Parathyroid adenoma (tissue), 2 donors: ENCODE data around the gene NIN.
A peak's percentile ranks its signal among the peaks of the same experiment; 100 is the strongest.

ENCODE experiments used
- H2AFZ ChIP-seq: fragments of 300-600 bp; sonication (generic); one replicate; pipeline ENCODE4 v1.7.0; 2017; ENCODE audit warnings: antibody characterized with exemption, mild to moderate bottlenecking
- H3K27ac ChIP-seq: fragments of 300-600 bp; sonication (generic); one replicate; pipeline ENCODE4 v1.7.0; 2017
- H3K27me3 ChIP-seq: fragments of 300-600 bp; sonication (generic); one replicate; pipeline ENCODE4 v1.7.0; 2017; ENCODE audit warnings: low read length; ENCODE audit not compliant: control insufficient read depth, insufficient read depth
- H3K36me3 ChIP-seq: fragments of 300-600 bp; sonication (generic); one replicate; pipeline ENCODE4 v1.7.0; 2017; ENCODE audit warnings: low read length; ENCODE audit not compliant: control insufficient read depth, insufficient read depth
- H3K4me1 ChIP-seq: fragments of 300-600 bp; sonication (generic); one replicate; pipeline ENCODE4 v1.7.0; 2017; ENCODE audit warnings: control low read depth
- H3K4me2 ChIP-seq: fragments of 300-600 bp; sonication (generic); one replicate; pipeline ENCODE4 v1.7.0; 2017; ENCODE audit warnings: low read length
- H3K4me3 ChIP-seq: fragments of 300-600 bp; sonication (generic); one replicate; pipeline ENCODE4 v1.7.0; 2017; ENCODE audit warnings: low read depth, low read length
- H3K79me2 ChIP-seq: fragments of 300-600 bp; sonication (generic); one replicate; pipeline ENCODE4 v1.7.0; 2017; ENCODE audit warnings: control low read depth
- H3K9ac ChIP-seq: fragments of 300-600 bp; sonication (generic); one replicate; pipeline ENCODE4 v1.7.0; 2017; ENCODE audit warnings: mild to moderate bottlenecking
- H3K9me3 ChIP-seq: fragments of 300-600 bp; sonication (generic); one replicate; pipeline ENCODE4 v1.7.0; 2017; ENCODE audit warnings: low read length; ENCODE audit not compliant: control insufficient read depth
- CTCF ChIP-seq: fragments of 300-600 bp; sonication (generic); IDR thresholded peaks from one replicate; pipeline ENCODE4 v1.7.0; 2017; ENCODE audit warnings: antibody characterized with exemption, mild to moderate bottlenecking
- donor health status: primary hyperparathyroidism.

The NIN gene

GRCh38 chr14:50834802-50835276, 3.9 kb upstream of the NIN start:
- no peaks in the 10 kb centered on the region for H3K79me2 ChIP-seq
- H3K9me3 ChIP-seq, result no peaks in the 10 kb centered on the region
- H3K4me3 ChIP-seq, result no peak overlapping the region
- no peak overlapping the region for H2AFZ ChIP-seq
- no peaks in the 10 kb centered on the region for H3K27me3 ChIP-seq
- H3K27ac ChIP-seq, result no peak overlapping the region
- H3K4me1 ChIP-seq, result peaks cover 5% of the 10 kb centered on the region
- TF ChIP-seq CTCF, result no peak
- H3K9ac ChIP-seq, result no peak overlapping the region
- no peak overlapping the region for H3K4me2 ChIP-seq
- no peaks in the 10 kb centered on the region for H3K36me3 ChIP-seq

- H3K36me3 ChIP-seq, result no peaks in the 10 kb centered on the region
- H3K27ac ChIP-seq, result no peak overlapping the region
- H3K27me3 ChIP-seq, result no peaks in the 10 kb centered on the region
- H3K79me2 ChIP-seq, result no peaks in the 10 kb centered on the region
- H3K4me2 ChIP-seq, result no peak overlapping the region
- no peaks in the 10 kb centered on the region for H3K9me3 ChIP-seq
- no peak for TF ChIP-seq CTCF
- no peak overlapping the region for H3K9ac ChIP-seq
- no peak overlapping the region for H3K4me3 ChIP-seq
- peaks cover 5% of the 10 kb centered on the region for H3K4me1 ChIP-seq
- no peak overlapping the region for H2AFZ ChIP-seq
These were observed 2.1 kb upstream of the NIN start for GRCh38 chr14:50832935-50833630.

DNA sequence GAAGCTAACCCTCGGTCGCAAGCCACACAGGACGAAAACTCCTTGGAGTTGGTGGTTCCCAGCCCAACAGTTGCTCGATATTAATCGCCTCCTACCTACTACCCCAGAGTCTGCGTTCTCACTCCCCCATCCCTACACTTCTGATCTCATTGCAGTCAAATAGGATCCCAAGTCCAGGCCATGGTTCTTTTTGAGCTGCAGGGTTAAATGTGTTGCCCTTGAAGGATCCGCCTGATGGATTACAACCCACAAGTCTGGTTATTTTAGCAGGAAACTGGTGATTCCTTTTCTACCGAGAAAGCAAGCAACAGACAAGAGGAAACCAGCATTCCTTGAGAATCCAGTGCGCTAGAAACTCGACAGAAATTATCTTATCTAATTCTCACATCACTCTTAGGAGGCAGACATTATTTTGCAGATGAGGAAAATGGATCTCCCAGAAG, 785 bp upstream of the NIN start:
- H3K4me2 ChIP-seq, result peak overlapping the region; percentile 86
- no peaks in the 10 kb centered on the region for H3K36me3 ChIP-seq
- peaks cover 5% of the 10 kb centered on the region for H3K4me1 ChIP-seq
- H3K27ac ChIP-seq, result peak overlapping the region; percentile 59
- H3K9me3 ChIP-seq, result no peaks in the 10 kb centered on the region
- H3K79me2 ChIP-seq, result peaks cover 2% of the 10 kb centered on the region
- peak overlapping the region; percentile 77 for H3K4me3 ChIP-seq
- no peak for TF ChIP-seq CTCF
- H3K9ac ChIP-seq, result peak overlapping the region; percentile 69
- H3K27me3 ChIP-seq, result no peaks in the 10 kb centered on the region
- H2AFZ ChIP-seq, result peak overlapping the region; percentile 98

- peak overlapping the region; percentile 79 for H3K4me2 ChIP-seq
- no peak overlapping the region for H3K9ac ChIP-seq
- peak overlapping the region; percentile 59 for H3K27ac ChIP-seq
- H2AFZ ChIP-seq, result peak overlapping the region; percentile 94
- peak overlapping the region; percentile 62 for H3K4me3 ChIP-seq
- H3K27me3 ChIP-seq, result no peaks in the 10 kb centered on the region
- peaks cover 15% of the 10 kb centered on the region for H3K79me2 ChIP-seq
- H3K4me1 ChIP-seq, result peaks cover 5% of the 10 kb centered on the region
- no peak for TF ChIP-seq CTCF
- no peaks in the 10 kb centered on the region for H3K36me3 ChIP-seq
- H3K9me3 ChIP-seq, result no peaks in the 10 kb centered on the region
These were observed 674 bp downstream of the NIN start for GRCh38 chr14:50830044-50830931.
